ENCODE data around the gene TAF7. TPM values are rescaled to one million over a fixed set of nuclear protein-coding genes. Genes with fewer than 3 reads are reported as not detected.
A peak's percentile ranks its signal among the peaks of the same experiment; 100 is the strongest.

TAF7 gene
- total RNA-seq, 1 experiment from 2014 or later, result 90.3 TPM

DNA sequence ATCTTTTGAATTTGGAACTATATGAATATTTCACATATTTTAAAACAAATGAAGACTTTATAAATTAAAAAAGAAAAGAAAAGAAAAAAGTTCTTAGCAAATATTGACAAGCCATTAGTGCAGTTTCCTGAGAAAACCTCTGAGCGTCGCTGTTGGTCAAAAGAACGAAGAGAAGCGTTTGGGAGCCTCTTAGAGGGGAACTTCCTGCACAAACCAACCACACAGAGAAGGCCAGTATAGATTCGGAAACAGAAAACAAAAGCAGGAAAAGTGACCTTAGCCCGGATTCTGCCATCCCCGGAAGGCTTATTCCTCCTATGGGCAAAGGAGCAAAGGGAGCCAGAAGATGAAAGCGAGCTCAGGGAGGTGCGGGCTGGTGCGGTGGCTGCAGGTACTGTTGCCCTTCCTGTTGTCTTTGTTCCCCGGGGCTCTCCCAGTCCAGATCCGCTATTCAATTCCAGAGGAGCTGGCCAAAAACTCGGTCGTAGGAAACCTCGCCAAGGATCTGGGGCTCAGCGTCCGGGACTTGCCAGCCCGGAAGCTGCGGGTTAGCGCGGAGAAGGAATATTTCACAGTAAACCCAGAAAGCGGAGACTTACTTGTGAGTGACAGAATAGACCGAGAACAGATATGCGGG is 39.3 kb upstream of the TAF7 start, which contains the start of gene PCDHGB2:
TSS of gene PCDHGB2 (plus strand) at position 205 of the 637 bp plus-strand sequence. CDS start at position 347, 142 bp downstream.
- H3K4me1 ChIP-seq (ENCODE audit: insufficient read depth, low read length), result no peaks in the 10 kb centered on the region
- H2BK5ac ChIP-seq (ENCODE audit: insufficient read length, low read length), result no peak within 1 kb of the TSS
- H3K79me1 ChIP-seq (ENCODE audit: insufficient read depth, low read depth, low read length, poor library complexity, severe bottlenecking), result no peaks in the 10 kb centered on the region
- WGBS (ENCODE audit: extremely low coverage, insufficient read length, low lambda C conversion rate), result no CpG with 5 or more reads among the region's 24 CpGs
- H3K27ac ChIP-seq (ENCODE audit: insufficient read length, low read depth, low read length), result no peak within 1 kb of the TSS
- H2BK12ac ChIP-seq (ENCODE audit: insufficient read length, low read depth, low read length), result no peak within 1 kb of the TSS
- DNase-seq, result peak; percentile 50
- H4K91ac ChIP-seq (ENCODE audit: insufficient read length, low read depth, low read length), result no peak within 1 kb of the TSS
- no peak within 1 kb of the TSS for H2BK15ac ChIP-seq (ENCODE audit: low read depth, low read length)
- peak within 1 kb of the TSS in 2 of 3 experiments; percentile 7 to 83; a peak in 2 of 7 replicates for H3K27ac Mint-ChIP-seq
- no peak within 1 kb of the TSS for H4K5ac ChIP-seq (ENCODE audit: insufficient read length, low read depth, low read length)
- H3K9me3 Mint-ChIP-seq, result peaks cover 70 to 71% of the 10 kb centered on the region in 2 experiments
- no peak within 1 kb of the TSS for H2AK5ac ChIP-seq (ENCODE audit: insufficient read length, low read length)
- no peak within 1 kb of the TSS for H4K8ac ChIP-seq (replicated peaks; ENCODE audit: insufficient read length, low read depth, low read length)
- H3K4me3 Mint-ChIP-seq, result peak within 1 kb of the TSS in 1 of 2 experiments; percentile 53; a peak in 4 of 5 replicates
- H2BK20ac ChIP-seq (ENCODE audit: low read depth, low read length, poor library complexity, severe bottlenecking), result no peak within 1 kb of the TSS
- H2AFZ ChIP-seq (ENCODE audit: low read length), result no peak within 1 kb of the TSS
- H3K9ac ChIP-seq (ENCODE audit: extremely low read depth, insufficient read length, low read length), result no peak within 1 kb of the TSS
- no peaks in the 10 kb centered on the region for H4K20me1 ChIP-seq (ENCODE audit: control insufficient read depth, insufficient read depth, insufficient read length)
- no peak within 1 kb of the TSS for H3K4ac ChIP-seq (ENCODE audit: low read depth, low read length)
- H3K23ac ChIP-seq (ENCODE audit: insufficient read length, low read depth, low read length), result no peak within 1 kb of the TSS
- H3K23me2 ChIP-seq (ENCODE audit: insufficient read length, low read depth, low read length, poor library complexity, severe bottlenecking), result no peaks in the 10 kb centered on the region
- H3K4me1 Mint-ChIP-seq, result peaks cover 7 to 15% of the 10 kb centered on the region in 2 experiments; a peak in 3 of 4 replicates
- H3K4me2 ChIP-seq (ENCODE audit: insufficient read depth, insufficient read length, low read length), result no peak within 1 kb of the TSS
- peaks cover 3% of the 10 kb centered on the region for H3K27me3 Mint-ChIP-seq (ENCODE audit: low read depth)
- TF ChIP-seq, protein P1, sequence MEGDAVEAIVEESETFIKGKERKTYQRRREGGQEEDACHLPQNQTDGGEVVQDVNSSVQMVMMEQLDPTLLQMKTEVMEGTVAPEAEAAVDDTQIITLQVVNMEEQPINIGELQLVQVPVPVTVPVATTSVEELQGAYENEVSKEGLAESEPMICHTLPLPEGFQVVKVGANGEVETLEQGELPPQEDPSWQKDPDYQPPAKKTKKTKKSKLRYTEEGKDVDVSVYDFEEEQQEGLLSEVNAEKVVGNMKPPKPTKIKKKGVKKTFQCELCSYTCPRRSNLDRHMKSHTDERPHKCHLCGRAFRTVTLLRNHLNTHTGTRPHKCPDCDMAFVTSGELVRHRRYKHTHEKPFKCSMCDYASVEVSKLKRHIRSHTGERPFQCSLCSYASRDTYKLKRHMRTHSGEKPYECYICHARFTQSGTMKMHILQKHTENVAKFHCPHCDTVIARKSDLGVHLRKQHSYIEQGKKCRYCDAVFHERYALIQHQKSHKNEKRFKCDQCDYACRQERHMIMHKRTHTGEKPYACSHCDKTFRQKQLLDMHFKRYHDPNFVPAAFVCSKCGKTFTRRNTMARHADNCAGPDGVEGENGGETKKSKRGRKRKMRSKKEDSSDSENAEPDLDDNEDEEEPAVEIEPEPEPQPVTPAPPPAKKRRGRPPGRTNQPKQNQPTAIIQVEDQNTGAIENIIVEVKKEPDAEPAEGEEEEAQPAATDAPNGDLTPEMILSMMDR (conservative IDR thresholded peaks at IDR 0.05), result peak; percentile 75
- peaks cover 29% of the 10 kb centered on the region for H3K9me3 ChIP-seq (ENCODE audit: control insufficient read depth, low read depth, low read length)
- H3K27me3 ChIP-seq (ENCODE audit: insufficient read depth, low read length), result no peaks in the 10 kb centered on the region
- H3K36me3 Mint-ChIP-seq (ENCODE audit: insufficient read depth in 1 of 3, low read depth in 3 of 3), result peaks cover 40 to 72% (median 63%) of the 10 kb centered on the region in 3 experiments
- H2BK120ac ChIP-seq (ENCODE audit: low read depth, low read length, poor library complexity, severe bottlenecking), result no peak within 1 kb of the TSS
- H3K18ac ChIP-seq (ENCODE audit: insufficient read length, low read depth, low read length), result no peak within 1 kb of the TSS
- H3K56ac ChIP-seq (ENCODE audit: insufficient read length, low read depth, low read length), result no peak within 1 kb of the TSS
- no peaks in the 10 kb centered on the region for H3K79me2 ChIP-seq (ENCODE audit: insufficient read depth, low read length)
- no peak within 1 kb of the TSS for H3K14ac ChIP-seq (ENCODE audit: insufficient read depth, low read length)
- no peak within 1 kb of the TSS for H3T11ph ChIP-seq (ENCODE audit: low read length)

Measured in H9 (cell line).